ENCODE measurements around the gene HECA.
A peak's percentile ranks its signal among the peaks of the same experiment; 100 is the strongest.
"Not testable (repeated sequence)": the region's sequence is repeated elsewhere in the genome, so short reads cannot be mapped to it uniquely, and the experiment has no call there.

HECA gene

GRCh38 chr6:139134817-139135577, at the start of gene HECA:
HECA (plus strand) TSS chr6:139135080; CDS start chr6:139135397, 317 bp downstream.
- H3K4me3 Mint-ChIP-seq, result peak within 1 kb of the TSS; percentile 92
- no peaks in the 10 kb centered on the region for H3K9me3 Mint-ChIP-seq
- ATAC-seq, result peak; percentile 91
- H3K36me3 Mint-ChIP-seq, result peaks cover 33% of the 10 kb centered on the region
- H3K4me1 Mint-ChIP-seq, result peaks cover 82% of the 10 kb centered on the region
- H3K27me3 Mint-ChIP-seq, result no peaks in the 10 kb centered on the region
- H3K27ac Mint-ChIP-seq, result peak within 1 kb of the TSS; percentile 96

- H3K27me3 Mint-ChIP-seq, result no peaks in the 10 kb centered on the region
- H3K27ac Mint-ChIP-seq, result no peak overlapping the region
- no peak for ATAC-seq
- H3K4me3 Mint-ChIP-seq, result no peak overlapping the region
- H3K9me3 Mint-ChIP-seq, result peaks cover 5% of the 10 kb centered on the region
- H3K36me3 Mint-ChIP-seq, result no peaks in the 10 kb centered on the region
- no peaks in the 10 kb centered on the region for H3K4me1 Mint-ChIP-seq
Observed at GRCh38 chr6:139091826-139092225, 43.1 kb upstream of the HECA start.

GRCh38 chr6:139099984-139100383, 34.9 kb upstream of the HECA start:
- Mint-ChIP-seq H3K27ac (no peak overlapping the region), H3K36me3 (no peaks in the 10 kb centered on the region), H3K9me3 (no peaks in the 10 kb centered on the region), H3K27me3 (peaks cover 27% of the 10 kb centered on the region), H3K4me3 (no peak overlapping the region), H3K4me1 (no peaks in the 10 kb centered on the region)
- no peak for ATAC-seq

GRCh38 chr6:139107051-139107450, 27.8 kb upstream of the HECA start:
- Mint-ChIP-seq H3K27ac (no peak overlapping the region), H3K4me3 (no peak overlapping the region), H3K27me3 (no peaks in the 10 kb centered on the region), H3K4me1 (peaks cover 5% of the 10 kb centered on the region), H3K9me3 (no peaks in the 10 kb centered on the region), H3K36me3 (no peaks in the 10 kb centered on the region)
- ATAC-seq, result no peak

GRCh38 chr6:139108378-139108777, 26.5 kb upstream of the HECA start:
- no peak overlapping the region for H3K4me3 Mint-ChIP-seq
- H3K36me3 Mint-ChIP-seq, result no peaks in the 10 kb centered on the region
- no peaks in the 10 kb centered on the region for H3K27me3 Mint-ChIP-seq
- H3K27ac Mint-ChIP-seq, result no peak overlapping the region
- no peaks in the 10 kb centered on the region for H3K9me3 Mint-ChIP-seq
- no peak for ATAC-seq
- H3K4me1 Mint-ChIP-seq, result peaks cover 5% of the 10 kb centered on the region

DNA sequence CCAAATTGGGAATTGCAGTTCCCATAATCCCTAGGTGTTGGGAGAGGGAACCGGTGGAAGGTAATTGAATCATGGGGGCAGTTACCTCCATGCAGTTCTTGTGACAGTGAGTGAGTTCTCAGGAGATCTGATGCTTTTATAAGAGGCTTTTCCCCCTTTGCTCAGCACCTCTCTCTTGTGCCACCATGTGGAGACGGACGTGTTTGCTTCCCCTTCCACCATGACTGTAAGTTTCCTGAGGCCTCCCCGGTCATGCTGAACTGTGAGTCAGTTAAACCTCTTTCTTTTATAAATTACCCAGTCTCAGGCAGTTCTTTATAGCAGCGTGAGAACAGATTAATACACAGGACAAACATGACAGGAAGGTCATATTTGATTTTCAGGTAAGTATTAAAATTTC, 25.3 kb upstream of the HECA start:
- Mint-ChIP-seq H3K27me3 (no peaks in the 10 kb centered on the region), H3K9me3 (no peaks in the 10 kb centered on the region), H3K36me3 (no peaks in the 10 kb centered on the region), H3K4me3 (no peak overlapping the region), H3K4me1 (peaks cover 5% of the 10 kb centered on the region), H3K27ac (no peak overlapping the region)
- no peak for ATAC-seq

- peaks cover 14% of the 10 kb centered on the region for H3K27me3 Mint-ChIP-seq
- H3K27ac Mint-ChIP-seq, result no peak overlapping the region
- peaks cover 5% of the 10 kb centered on the region for H3K4me1 Mint-ChIP-seq
- H3K9me3 Mint-ChIP-seq, result no peaks in the 10 kb centered on the region
- no peak for ATAC-seq
- no peak overlapping the region for H3K4me3 Mint-ChIP-seq
- no peaks in the 10 kb centered on the region for H3K36me3 Mint-ChIP-seq
Observed at GRCh38 chr6:139112146-139112545, 22.7 kb upstream of the HECA start.

DNA sequence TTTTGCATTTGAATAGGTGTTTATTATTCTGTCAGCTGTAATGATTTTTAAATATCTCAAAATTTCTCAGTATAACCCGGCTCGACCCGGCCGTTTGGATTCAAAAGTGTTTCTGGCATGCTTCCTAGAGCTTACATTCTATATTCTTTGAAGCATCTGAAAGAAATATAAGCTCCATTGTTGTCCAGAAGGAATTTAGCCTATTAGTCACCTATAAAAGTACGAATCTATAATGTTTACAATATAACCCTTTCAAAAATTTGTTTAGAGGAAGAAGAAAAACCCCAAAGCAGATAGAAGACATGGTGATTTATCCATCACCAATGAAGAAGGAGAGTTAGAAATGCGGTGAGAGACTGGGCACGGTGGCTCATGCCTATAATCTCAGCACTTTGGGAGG, 22.3 kb upstream of the HECA start:
- H3K27me3 Mint-ChIP-seq, result peaks cover 14% of the 10 kb centered on the region
- H3K36me3 Mint-ChIP-seq, result no peaks in the 10 kb centered on the region
- no peaks in the 10 kb centered on the region for H3K9me3 Mint-ChIP-seq
- no peak overlapping the region for H3K27ac Mint-ChIP-seq
- peaks cover 5% of the 10 kb centered on the region for H3K4me1 Mint-ChIP-seq
- ATAC-seq, result no peak
- no peak overlapping the region for H3K4me3 Mint-ChIP-seq

- Mint-ChIP-seq H3K4me1 (no peaks in the 10 kb centered on the region), H3K36me3 (peaks cover 4% of the 10 kb centered on the region), H3K27ac (no peak overlapping the region), H3K27me3 (peaks cover 14% of the 10 kb centered on the region), H3K4me3 (no peak overlapping the region), H3K9me3 (peaks cover under 1% of the 10 kb centered on the region)
- ATAC-seq, result no peak
Observed at GRCh38 chr6:139114746-139115145, 20.1 kb upstream of the HECA start.

GRCh38 chr6:139115989-139116758, 18.7 kb upstream of the HECA start:
- Mint-ChIP-seq H3K27ac (no peak overlapping the region), H3K4me3 (no peak overlapping the region), H3K4me1 (no peaks in the 10 kb centered on the region), H3K36me3 (peaks cover 11% of the 10 kb centered on the region), H3K27me3 (peaks cover 14% of the 10 kb centered on the region), H3K9me3 (peaks cover 6% of the 10 kb centered on the region)
- ATAC-seq, result no peak

GRCh38 chr6:139117734-139118133, 17.1 kb upstream of the HECA start:
- no peak for ATAC-seq
- no peak overlapping the region for H3K4me3 Mint-ChIP-seq
- peaks cover 11% of the 10 kb centered on the region for H3K36me3 Mint-ChIP-seq
- peaks cover 14% of the 10 kb centered on the region for H3K27me3 Mint-ChIP-seq
- H3K9me3 Mint-ChIP-seq, result peaks cover 6% of the 10 kb centered on the region
- peaks cover 3% of the 10 kb centered on the region for H3K4me1 Mint-ChIP-seq
- H3K27ac Mint-ChIP-seq, result no peak overlapping the region

GRCh38 chr6:139119552-139119951, 15.3 kb upstream of the HECA start:
- no peak overlapping the region for H3K4me3 Mint-ChIP-seq
- H3K9me3 Mint-ChIP-seq, result peaks cover 6% of the 10 kb centered on the region
- H3K27ac Mint-ChIP-seq, result no peak overlapping the region
- H3K27me3 Mint-ChIP-seq, result peaks cover 14% of the 10 kb centered on the region
- H3K36me3 Mint-ChIP-seq, result peaks cover 11% of the 10 kb centered on the region
- H3K4me1 Mint-ChIP-seq, result peaks cover 22% of the 10 kb centered on the region
- ATAC-seq, result no peak

DNA sequence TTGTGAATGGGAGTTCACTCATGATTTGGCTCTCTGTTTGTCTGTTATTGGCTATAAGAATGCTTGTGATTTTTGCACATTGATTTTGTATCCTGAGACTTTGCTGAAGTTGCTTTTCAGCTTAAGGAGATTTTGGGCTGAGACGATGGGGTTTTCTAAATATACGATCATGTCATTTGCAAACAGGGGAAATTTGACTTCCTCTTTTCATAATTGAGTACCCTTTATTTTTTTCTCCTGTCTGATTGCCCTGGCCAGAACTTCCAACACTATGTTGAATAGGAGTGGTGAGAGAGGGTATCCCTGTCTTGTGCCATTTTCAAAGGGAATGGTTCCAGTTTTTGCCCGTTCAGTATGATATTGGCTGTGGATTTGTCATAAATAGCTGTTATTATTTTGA, 12.1 kb upstream of the HECA start:
- Mint-ChIP-seq H3K4me1 (peaks cover 33% of the 10 kb centered on the region), H3K4me3 (peak overlapping the region; percentile 18), H3K27ac (peak overlapping the region; percentile 8), H3K36me3 (peaks cover 17% of the 10 kb centered on the region)
- H3K27me3 Mint-ChIP-seq, H3K9me3 Mint-ChIP-seq, ATAC-seq: not testable (repeated sequence)

- peaks cover 9% of the 10 kb centered on the region for H3K36me3 Mint-ChIP-seq
- H3K27me3 Mint-ChIP-seq, result no peaks in the 10 kb centered on the region
- no peak overlapping the region for H3K4me3 Mint-ChIP-seq
- ATAC-seq, result peak; percentile 100
- H3K27ac Mint-ChIP-seq, result peak overlapping the region; percentile 71
- peaks cover 2% of the 10 kb centered on the region for H3K9me3 Mint-ChIP-seq
- H3K4me1 Mint-ChIP-seq, result peaks cover 33% of the 10 kb centered on the region
Observed at GRCh38 chr6:139124887-139125672, 9.8 kb upstream of the HECA start.

GRCh38 chr6:139126255-139126654, 8.6 kb upstream of the HECA start:
- no peak for ATAC-seq
- Mint-ChIP-seq H3K27ac (peak overlapping the region; percentile 71), H3K36me3 (peaks cover 6% of the 10 kb centered on the region), H3K9me3 (no peaks in the 10 kb centered on the region), H3K27me3 (no peaks in the 10 kb centered on the region), H3K4me3 (no peak overlapping the region), H3K4me1 (peaks cover 41% of the 10 kb centered on the region)
